GM21360 (cell line): Measurements from ENCODE around the gene RNU1-3.
"Not testable (repeated sequence)": the region's sequence is repeated elsewhere in the genome, so short reads cannot be mapped to it uniquely, and the experiment has no call there.

ENCODE experiments used
- ATAC-seq: cut with Tn5 transposase; IDR thresholded peaks from one replicate; pipeline ENCODE4 v1.9.1; 2021; ENCODE audit warnings: mild to moderate bottlenecking, moderate library complexity; ENCODE audit not compliant: unreplicated experiment

RNU1-3 gene

GRCh38 chr1:16621681-16622315 lies 45.0 kb downstream of the RNU1-3 start:
- not testable (repeated sequence) for ATAC-seq

- ATAC-seq, result no peak
Measured at GRCh38 chr1:16621300-16621658, 45.5 kb downstream of the RNU1-3 start.

- ATAC-seq, result not testable (repeated sequence)
Measured at GRCh38 chr1:16619803-16620501, 46.8 kb downstream of the RNU1-3 start.

GRCh38 chr1:16618719-16619118 lies 48.0 kb downstream of the RNU1-3 start:
- ATAC-seq, result no peak

GRCh38 chr1:16617778-16618580 lies 48.8 kb downstream of the RNU1-3 start:
- no peak for ATAC-seq

- no peak for ATAC-seq
Measured at GRCh38 chr1:16617114-16617631, 49.6 kb downstream of the RNU1-3 start.
